Stimulated activated naive CD8-positive, alpha-beta T cell treated with anti-CD3 and anti-CD28 coated beads, Interleukin-15, Interleukin-2, amounts not matched to agents 100 U/mL and 50 U/mL, for 24 hours (primary cell): ENCODE results near the gene ARAP1.

ENCODE experiments used
- ATAC-seq: fragments of 150-1000 bp; cut with Tn5 transposase; one replicate; pipeline ENCODE4 v1.10.0; 2021
- DNase-seq: peaks from one replicate; pipeline ENCODE4 v3.0.0; 2021

ARAP1 gene

GRCh38 chr11:72635309-72635915, 116.8 kb downstream of the ARAP1 start:
- ATAC-seq, result no peak
- DNase-seq, result no peak
